Fibroblast of the aortic adventitia (primary cell): ENCODE results near the gene CTCFL. TPM values are rescaled to one million over a fixed set of nuclear protein-coding genes. Genes with fewer than 3 reads are reported as not detected.

Experiments
- DNase-seq: peaks from one replicate; pipeline ENCODE4 v3.0.0-alpha.2; 2010; ENCODE audit warnings: low read depth
- H3K4me3 ChIP-seq: 2 replicates; pipeline ENCODE4 v1.5.1; 2011; ENCODE audit warnings: low read depth, mild to moderate bottlenecking, control low read depth, low read length, moderate library complexity
- CTCF ChIP-seq: IDR thresholded peaks from 2 replicates; pipeline ENCODE4 v1.5.1; 2011; ENCODE audit warnings: mild to moderate bottlenecking, low read length, control low read depth, inconsistent platforms; ENCODE audit not compliant: insufficient read depth
- total RNA-seq: library from RNA; depleted of rRNA; stranded (reverse); fragments of >200 nt; gene quantifications from 2 replicates; pipeline ENCODE4 v1.2.3, GENCODE V29; 2012; ENCODE audit warnings: low replicate concordance

The CTCFL gene
- total RNA-seq, 1 donor = not detected

- TF ChIP-seq CTCF = no peak
- H3K4me3 ChIP-seq = no peak overlapping the region
- no peak for DNase-seq
These were observed 17.5 kb downstream of the CTCFL start for GRCh38 chr20:57507477-57507876.

GRCh38 chr20:57505979-57506378, 19.0 kb downstream of the CTCFL start:
- TF ChIP-seq CTCF = no peak
- DNase-seq = no peak
- no peak overlapping the region for H3K4me3 ChIP-seq

- TF ChIP-seq CTCF = no peak
- H3K4me3 ChIP-seq = no peak overlapping the region
- no peak for DNase-seq
These were observed 20.5 kb downstream of the CTCFL start for GRCh38 chr20:57504411-57504810.

GRCh38 chr20:57503035-57503658, 21.8 kb downstream of the CTCFL start:
- DNase-seq = no peak
- no peak for TF ChIP-seq CTCF
- no peak overlapping the region for H3K4me3 ChIP-seq

- DNase-seq = no peak
These were observed 22.6 kb downstream of the CTCFL start for GRCh38 chr20:57502336-57502700.

GRCh38 chr20:57501461-57502335, 23.2 kb downstream of the CTCFL start:
- no peak for DNase-seq
- TF ChIP-seq CTCF = no peak
- no peak overlapping the region for H3K4me3 ChIP-seq

More at GRCh38 chr20:57502336-57502700, 22.6 kb downstream of the CTCFL start:
- H3K4me3 ChIP-seq = no peak overlapping the region
- no peak for TF ChIP-seq CTCF
